GOT3 (cell line): Measurements from ENCODE around the gene HEXD.
"Not testable (repeated sequence)": the region's sequence is repeated elsewhere in the genome, so short reads cannot be mapped to it uniquely, and the experiment has no call there.

Source experiments
- DNase-seq: peaks from one replicate; lab custom pipeline; 2025; ENCODE audit warnings: mixed read lengths; lab: John Stamatoyannopoulos, UW

HEXD gene

DNA sequence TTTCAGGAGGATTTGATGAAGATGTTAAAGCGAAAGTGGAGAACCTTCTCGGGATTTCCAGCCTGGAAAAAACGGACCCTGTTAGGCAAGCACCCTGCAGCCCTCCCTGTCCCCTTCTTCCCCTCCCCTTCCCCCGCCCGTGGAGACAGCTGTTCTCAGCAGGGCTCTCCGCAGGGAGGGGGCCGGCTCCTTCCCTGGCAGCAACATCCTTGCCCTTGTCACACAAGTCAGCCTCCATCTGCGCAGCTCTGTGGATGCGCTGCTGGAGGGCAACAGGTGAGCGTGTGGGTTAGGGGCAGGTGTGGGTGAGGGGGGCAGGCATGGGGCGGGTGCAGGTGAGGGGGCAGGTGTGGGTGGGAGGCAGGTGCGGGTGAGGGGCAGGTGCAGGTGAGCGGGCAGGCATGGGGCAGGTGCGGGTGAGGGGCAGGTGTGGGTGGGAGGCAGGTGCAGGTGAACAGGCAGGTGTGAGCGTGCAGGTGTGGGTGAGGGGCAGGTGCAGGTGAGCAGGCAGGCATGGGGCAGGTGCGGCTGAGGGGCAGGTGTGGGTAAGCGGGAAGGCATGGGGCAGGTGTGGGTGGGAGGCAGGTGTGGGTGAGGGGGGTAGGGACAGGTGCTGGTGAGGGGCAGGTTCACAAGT, 23.0 kb downstream of the HEXD start:
- DNase-seq, result no peak

GRCh38 chr17:82441691-82442487, 23.7 kb downstream of the HEXD start:
- no peak for DNase-seq

GRCh38 chr17:82442643-82443464, 24.7 kb downstream of the HEXD start:
- DNase-seq, result no peak

GRCh38 chr17:82443465-82444283, 25.5 kb downstream of the HEXD start:
- DNase-seq, result no peak

- DNase-seq, result no peak
Observed at GRCh38 chr17:82444284-82444893, 26.2 kb downstream of the HEXD start.

DNA sequence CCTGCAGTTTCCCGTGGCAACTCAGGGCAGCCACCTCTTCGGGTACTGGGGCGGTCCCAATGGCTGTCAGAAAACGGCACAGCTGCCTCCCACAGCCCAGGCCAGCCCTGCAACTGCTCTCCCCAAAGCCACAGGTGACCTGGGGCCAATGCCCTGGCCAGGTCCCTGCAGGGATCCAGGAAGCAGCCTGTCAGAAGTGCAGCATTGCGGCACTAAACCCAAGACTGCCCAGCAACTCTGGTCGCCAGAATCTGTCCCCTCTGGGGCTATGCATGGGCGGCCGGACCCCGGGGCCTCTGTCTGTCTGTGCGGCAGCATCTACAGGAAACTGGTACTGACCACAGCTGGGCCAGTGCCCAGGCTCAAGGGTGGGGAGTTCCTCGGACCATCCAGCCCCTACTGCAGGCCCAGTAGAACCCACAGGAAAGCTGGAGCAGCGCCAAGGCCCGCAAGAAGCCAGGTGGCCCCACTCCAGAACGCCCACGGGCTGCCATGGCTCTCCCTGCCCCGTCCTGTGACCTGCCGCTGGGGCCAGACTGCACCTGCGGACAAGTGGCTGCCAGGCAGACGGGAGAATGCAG, 26.9 kb downstream of the HEXD start:
- DNase-seq, result no peak

DNA sequence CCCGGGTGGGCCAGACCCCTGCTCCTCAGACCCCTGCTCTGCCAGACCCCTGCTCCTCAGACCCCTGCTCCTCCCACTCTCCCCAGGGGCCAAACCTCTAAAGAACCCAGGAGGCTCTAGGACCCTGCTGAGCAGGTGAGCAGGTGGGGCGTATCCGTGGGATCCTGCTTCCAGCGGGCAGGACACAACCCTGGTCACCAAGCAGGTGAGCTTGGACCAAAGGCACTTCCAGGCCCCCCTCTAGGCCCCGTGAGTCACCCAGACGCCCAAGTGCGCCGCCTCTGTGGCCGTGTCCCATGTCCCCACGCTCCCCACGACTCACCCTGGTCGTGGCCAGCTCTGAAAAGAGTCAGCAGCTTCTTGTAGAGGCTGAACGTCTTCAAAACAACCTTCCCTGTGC, 27.4 kb downstream of the HEXD start:
- no peak for DNase-seq

DNA sequence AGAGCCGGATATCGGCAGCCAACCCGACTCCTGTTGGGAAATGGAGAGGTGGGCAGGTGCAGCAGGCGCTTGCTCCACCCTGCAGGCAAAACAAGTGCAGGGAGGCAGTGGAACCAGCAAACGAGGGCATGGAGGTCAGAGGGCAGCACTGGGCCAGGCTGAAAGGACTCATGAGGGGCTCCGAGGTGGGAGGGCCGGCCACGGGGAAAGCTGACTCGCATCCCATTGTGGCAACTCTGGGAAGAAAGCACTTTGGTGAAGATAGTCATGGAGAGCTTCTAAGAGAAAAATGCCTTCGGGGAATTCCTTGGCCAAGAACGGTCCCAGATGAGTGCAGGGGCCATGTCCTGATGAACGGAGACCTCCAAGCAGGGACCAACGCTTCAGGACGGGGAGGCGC, 28.0 kb downstream of the HEXD start:
- no peak for DNase-seq

GRCh38 chr17:82446649-82447048, 28.5 kb downstream of the HEXD start:
- no peak for DNase-seq

- DNase-seq, result no peak
Observed at GRCh38 chr17:82447876-82448275, 29.7 kb downstream of the HEXD start.

- no peak for DNase-seq
Observed at GRCh38 chr17:82449131-82449882, 31.2 kb downstream of the HEXD start.

DNA sequence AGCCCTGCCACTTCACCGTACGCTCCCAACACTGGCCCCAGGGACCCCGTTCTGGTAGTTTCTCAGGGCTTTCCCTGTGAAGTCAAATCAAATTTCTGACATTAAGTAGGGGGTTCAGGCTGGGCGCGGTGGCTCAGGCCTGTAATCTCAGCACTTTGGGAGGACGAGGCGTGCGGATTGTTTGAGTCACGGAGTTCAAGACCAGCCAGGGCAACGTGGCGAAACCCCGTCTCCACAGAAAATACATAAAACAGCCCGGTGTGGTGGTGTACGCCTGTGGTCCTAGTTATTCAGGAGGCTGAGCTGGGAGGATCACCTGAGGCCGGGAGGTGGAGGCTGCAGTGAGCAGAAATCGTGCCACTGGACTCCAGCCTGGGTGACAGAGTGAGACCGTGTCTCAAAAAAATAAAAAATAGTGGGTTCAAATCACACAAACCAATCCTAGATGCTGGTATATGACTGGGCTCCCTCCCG, 31.8 kb downstream of the HEXD start:
- DNase-seq, result no peak

- peak; percentile 61 for DNase-seq
Observed at GRCh38 chr17:82450357-82451106, 32.4 kb downstream of the HEXD start, which contains the start of gene CYBC1. Gene CYBC1, minus strand, starts transcription at chr17:82450752. Its CDS starts 1,498 bp downstream, at chr17:82449254.

GRCh38 chr17:82452162-82452561, 34.0 kb downstream of the HEXD start:
- DNase-seq, result no peak

DNA sequence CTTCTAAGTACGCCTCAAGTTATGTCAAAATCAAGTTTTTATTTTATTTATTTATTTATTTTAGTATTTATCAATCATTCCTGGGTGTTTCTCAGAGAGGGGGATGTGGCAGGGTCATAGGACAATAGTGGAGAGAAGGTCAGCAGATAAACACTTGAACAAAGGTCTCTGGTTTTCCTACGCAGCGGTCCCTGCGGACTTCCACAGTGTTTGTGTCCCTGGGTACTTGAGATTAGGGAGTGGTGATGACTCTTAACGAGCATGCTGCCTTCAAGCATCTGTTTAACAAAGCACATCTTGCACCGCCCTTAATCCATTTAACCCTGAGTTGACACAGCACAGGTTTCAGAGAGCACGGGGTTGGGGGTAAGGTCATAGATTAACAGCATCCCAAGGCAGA, 35.0 kb downstream of the HEXD start:
- DNase-seq, result not testable (repeated sequence)

- not testable (repeated sequence) for DNase-seq
Observed at GRCh38 chr17:82453706-82454105, 35.6 kb downstream of the HEXD start.

DNA sequence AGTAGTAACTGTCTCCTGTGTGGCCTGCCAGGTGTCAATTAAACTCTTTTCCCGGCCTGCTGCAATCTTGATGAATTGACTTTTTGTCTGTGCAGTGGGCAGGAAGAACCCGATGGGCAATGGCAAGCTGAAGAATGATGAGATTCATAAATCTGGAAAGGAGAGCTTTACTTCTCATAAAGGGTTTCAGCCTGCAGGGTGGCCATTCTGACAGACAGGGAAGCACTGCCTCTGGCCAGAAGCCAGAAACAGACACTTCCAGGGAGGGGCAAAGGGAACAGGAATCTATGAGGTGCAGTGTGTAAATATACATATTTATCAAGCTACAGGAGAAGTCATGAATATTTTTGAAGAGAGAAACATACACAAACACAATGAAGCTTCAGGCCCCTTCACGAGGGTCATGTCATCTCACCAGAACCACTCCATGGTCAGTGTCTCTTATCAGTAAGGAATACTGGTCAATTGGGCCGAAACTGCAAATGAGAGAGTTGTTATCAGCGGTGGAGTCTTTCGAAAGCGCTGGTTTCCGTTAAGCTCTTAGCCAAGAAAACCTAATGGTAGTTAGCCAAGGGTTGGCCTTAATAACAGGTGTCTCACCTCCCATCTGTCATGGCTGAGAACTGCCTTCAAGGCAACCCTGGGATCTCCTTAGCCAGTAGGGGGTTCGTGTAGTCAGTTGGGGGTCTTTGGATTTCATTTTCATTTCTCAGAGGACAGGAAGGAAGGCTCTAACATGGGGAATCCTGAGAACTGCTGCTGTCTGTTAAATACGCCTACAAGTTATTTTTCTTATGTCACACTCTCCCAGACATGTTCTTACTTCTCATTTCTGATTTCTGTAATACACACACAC, 39.2 kb downstream of the HEXD start:
- no peak for DNase-seq

GRCh38 chr17:82457929-82458178, 39.7 kb downstream of the HEXD start:
- DNase-seq, result no peak
